ENCODE data around the gene ZFYVE28.

ZFYVE28 gene

DNA sequence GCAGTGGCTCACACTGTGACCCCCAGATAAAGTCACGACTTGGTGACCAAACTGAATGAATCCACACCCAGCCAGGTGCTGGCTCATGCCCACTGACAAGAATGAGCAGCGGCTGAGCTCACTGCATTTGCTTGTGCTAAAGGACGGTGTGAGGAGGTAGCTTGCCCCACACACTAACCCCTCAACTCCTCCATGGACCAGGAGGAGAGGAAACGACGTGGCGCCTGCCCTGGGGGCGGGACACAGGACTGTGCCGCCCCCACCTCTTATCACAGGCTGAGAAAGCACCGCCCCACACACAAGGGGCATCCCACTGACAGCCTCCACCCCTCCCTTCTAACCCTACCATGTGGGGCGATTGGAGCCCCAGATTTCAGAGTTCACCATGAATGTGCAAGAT, 43.0 kb downstream of the ZFYVE28 start:
- in situ Hi-C loops (cut with MboI; ENCODE audit: low pct_unique_long_range_greater_than_20kb, low sequenced_read_pairs, unreplicated experiment) = no loop called here
- TF ChIP-seq, protein P1, sequence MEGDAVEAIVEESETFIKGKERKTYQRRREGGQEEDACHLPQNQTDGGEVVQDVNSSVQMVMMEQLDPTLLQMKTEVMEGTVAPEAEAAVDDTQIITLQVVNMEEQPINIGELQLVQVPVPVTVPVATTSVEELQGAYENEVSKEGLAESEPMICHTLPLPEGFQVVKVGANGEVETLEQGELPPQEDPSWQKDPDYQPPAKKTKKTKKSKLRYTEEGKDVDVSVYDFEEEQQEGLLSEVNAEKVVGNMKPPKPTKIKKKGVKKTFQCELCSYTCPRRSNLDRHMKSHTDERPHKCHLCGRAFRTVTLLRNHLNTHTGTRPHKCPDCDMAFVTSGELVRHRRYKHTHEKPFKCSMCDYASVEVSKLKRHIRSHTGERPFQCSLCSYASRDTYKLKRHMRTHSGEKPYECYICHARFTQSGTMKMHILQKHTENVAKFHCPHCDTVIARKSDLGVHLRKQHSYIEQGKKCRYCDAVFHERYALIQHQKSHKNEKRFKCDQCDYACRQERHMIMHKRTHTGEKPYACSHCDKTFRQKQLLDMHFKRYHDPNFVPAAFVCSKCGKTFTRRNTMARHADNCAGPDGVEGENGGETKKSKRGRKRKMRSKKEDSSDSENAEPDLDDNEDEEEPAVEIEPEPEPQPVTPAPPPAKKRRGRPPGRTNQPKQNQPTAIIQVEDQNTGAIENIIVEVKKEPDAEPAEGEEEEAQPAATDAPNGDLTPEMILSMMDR (IDR thresholded peaks at IDR 0.05; ENCODE audit: extremely low read depth, insufficient read depth, missing control alignments) = no peak
- DNase-seq (ENCODE audit: low spot score) = no peak

DNA sequence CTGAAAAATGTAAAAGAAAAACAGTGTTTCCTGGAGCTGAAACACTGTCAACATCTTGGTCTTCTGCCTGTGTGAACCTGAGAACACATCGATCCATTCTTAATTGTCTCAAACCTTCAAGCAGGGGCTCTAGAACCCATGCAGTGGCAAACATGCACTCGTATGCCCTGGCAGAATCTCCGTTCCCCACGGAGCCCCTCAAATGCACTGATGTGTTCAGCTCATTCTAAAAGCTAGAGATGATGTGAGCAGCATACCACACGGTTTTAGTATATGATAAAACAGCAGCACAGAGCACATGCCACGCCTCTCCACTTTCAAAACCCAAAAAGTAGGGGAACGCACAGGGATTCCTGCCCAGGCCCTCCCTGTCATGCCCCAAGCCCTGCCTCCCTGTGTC, 44.9 kb downstream of the ZFYVE28 start:
- TF ChIP-seq, protein P1 (IDR thresholded peaks at IDR 0.05; ENCODE audit: extremely low read depth, insufficient read depth, missing control alignments) = no peak
- no peak for DNase-seq (ENCODE audit: low spot score)
- in situ Hi-C loops (cut with MboI; ENCODE audit: low pct_unique_long_range_greater_than_20kb, low sequenced_read_pairs, unreplicated experiment) = no loop called here

DNA sequence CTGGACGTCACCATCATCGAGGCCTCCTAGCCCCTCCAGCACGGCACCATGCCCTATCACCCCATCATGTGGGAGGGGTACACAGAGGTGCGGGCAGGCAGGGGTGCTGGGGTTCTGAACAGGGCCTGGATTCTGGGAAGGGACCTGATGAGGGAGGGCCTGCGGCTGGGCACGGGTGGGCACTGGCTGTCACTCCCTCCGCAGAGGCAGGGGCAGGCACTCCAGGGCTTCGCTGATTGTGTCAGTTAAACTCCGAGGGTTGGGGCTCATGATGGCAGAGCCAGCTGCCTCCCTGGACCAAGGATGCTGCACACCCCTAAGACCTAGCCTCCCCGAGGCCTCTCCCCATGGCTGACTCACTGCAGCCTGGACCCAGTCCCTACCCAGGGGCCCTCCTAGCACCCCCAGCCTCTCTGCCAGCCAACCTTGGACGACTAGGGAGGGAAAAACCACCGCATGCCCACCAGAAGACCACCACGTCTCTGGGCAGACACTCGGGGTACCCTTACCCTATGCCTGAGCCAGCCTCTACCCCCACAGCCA, 45.9 kb downstream of the ZFYVE28 start:
- in situ Hi-C loops (cut with MboI; ENCODE audit: low pct_unique_long_range_greater_than_20kb, low sequenced_read_pairs, unreplicated experiment) = no loop called here
- TF ChIP-seq, protein P1 (IDR thresholded peaks at IDR 0.05; ENCODE audit: extremely low read depth, insufficient read depth, missing control alignments) = no peak
- no peak for DNase-seq (ENCODE audit: low spot score)

DNA sequence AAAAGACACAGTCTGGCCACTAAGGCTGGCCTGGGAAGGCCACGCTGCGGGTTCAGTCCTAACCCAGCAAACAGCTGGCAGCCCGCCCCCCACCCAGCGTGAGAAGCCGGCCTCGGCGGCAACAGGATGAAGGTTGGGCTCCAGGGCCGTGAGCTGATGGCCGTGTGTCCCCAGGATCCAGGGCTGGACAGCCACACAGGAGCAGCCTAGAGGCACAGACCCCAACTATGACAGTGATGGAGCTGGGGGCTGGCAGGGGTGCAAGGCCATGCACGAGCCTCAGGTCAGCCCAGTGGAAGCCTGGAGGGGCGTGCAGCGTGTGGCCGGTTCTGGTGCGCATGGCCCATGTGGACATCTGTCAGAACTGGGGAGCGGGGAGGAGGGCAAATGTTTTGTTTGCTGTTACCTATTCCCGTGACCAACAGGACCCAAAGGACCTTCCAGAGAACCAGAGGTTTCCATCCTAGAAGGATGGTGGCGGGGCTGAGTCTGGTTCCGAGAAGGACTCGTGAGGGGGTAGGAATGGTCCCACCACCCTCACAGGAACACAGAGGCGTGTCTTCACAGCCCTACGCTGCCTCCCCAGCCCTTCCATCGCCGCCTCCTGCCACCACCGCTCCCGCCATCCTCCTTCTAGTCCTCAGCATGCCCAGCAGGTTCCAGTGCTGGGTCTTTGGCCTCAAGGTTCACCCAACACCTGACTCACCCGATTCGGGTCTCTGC, 46.5 kb downstream of the ZFYVE28 start:
- in situ Hi-C loops (cut with MboI; ENCODE audit: low pct_unique_long_range_greater_than_20kb, low sequenced_read_pairs, unreplicated experiment) = no loop called here
- TF ChIP-seq, protein P1 (IDR thresholded peaks at IDR 0.05; ENCODE audit: extremely low read depth, insufficient read depth, missing control alignments) = no peak
- no peak for DNase-seq (ENCODE audit: low spot score)

DNA sequence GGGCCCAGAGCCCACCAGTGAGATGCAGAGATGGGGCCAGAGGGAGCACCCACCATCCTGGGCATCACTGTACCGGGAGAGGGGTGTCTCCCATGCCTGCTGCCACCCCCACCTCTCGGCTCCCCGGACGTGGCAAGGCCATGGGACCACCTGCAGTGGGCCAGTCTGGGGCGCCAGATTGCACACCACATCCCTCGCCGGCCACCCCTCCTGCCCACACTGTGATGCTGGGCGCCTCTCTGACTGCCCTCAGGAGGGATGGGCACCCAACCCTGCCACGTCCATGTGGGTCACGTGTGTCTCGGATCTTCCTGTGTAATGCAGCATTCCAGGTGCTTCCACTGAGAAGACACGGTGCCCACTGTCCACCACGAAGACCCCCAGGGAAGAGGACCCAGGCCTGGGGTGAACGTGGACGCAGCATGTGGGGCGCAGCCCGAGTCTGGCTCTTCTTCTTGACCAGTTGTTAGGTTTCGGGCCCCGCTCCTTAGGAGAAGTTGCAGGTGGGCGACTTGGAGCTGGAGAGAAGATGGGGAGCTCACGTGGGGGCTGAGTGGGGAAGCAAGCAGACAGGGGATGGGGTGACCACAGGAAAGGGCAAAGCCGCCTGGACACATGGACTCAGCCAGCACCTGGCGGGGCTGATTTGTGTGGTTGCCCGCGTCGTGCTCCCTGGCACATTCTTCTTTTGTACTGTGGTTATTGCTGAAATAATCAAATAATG, 47.7 kb downstream of the ZFYVE28 start:
- in situ Hi-C loops (cut with MboI; ENCODE audit: low pct_unique_long_range_greater_than_20kb, low sequenced_read_pairs, unreplicated experiment) = no loop called here
- no peak for DNase-seq (ENCODE audit: low spot score)
- TF ChIP-seq, protein P1 (IDR thresholded peaks at IDR 0.05; ENCODE audit: extremely low read depth, insufficient read depth, missing control alignments) = no peak

DNA sequence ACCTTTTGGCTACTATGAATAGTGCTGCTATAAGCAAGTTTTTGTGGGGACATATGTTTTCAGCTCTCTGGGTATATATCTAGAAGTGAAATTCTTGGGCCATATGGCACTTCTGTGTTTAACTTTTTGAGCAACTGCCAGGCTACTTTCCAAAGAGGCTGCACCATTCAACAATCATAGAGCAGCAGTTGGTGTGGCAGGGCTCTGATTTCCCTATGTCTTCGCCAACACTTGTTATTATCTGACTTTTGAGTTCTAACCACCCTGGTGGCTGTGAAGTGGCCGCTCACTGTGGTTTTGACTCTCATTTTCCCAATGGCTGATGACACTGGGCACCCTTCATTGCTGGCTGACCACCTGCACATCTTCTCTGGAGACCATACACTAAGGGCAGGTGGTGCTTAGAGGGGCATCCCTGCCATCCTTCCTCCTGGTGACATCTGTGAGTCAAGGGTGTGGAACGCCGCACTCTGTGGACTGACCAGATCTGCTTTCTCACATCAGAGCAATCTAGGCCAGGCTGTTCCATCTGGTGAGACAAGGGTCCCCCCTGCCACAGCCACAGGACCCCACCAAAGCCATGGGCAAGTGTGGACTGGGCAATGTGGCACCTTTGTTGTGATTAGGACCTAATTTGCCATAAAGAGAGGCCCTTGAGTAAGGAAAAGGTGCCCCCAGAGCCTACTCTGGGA, 49.6 kb downstream of the ZFYVE28 start:
- TF ChIP-seq, protein P1 (IDR thresholded peaks at IDR 0.05; ENCODE audit: extremely low read depth, insufficient read depth, missing control alignments) = no peak
- in situ Hi-C loops (cut with MboI; ENCODE audit: low pct_unique_long_range_greater_than_20kb, low sequenced_read_pairs, unreplicated experiment) = no loop called here
- DNase-seq (ENCODE audit: low spot score) = no peak

All from GM13977 (cell line).